Measurements from ENCODE around the gene OCRL. TPM values are rescaled to one million over a fixed set of nuclear protein-coding genes. Genes with fewer than 3 reads are reported as not detected.

OCRL gene
- total RNA-seq: 9.2 and 14.9 TPM in 2 replicates

GRCh38 chrX:129540068-129540653 is at the start of gene OCRL:
TSS of gene OCRL (plus strand) at chrX:129540259. CDS start at chrX:129540440, 181 bp downstream.

DNA sequence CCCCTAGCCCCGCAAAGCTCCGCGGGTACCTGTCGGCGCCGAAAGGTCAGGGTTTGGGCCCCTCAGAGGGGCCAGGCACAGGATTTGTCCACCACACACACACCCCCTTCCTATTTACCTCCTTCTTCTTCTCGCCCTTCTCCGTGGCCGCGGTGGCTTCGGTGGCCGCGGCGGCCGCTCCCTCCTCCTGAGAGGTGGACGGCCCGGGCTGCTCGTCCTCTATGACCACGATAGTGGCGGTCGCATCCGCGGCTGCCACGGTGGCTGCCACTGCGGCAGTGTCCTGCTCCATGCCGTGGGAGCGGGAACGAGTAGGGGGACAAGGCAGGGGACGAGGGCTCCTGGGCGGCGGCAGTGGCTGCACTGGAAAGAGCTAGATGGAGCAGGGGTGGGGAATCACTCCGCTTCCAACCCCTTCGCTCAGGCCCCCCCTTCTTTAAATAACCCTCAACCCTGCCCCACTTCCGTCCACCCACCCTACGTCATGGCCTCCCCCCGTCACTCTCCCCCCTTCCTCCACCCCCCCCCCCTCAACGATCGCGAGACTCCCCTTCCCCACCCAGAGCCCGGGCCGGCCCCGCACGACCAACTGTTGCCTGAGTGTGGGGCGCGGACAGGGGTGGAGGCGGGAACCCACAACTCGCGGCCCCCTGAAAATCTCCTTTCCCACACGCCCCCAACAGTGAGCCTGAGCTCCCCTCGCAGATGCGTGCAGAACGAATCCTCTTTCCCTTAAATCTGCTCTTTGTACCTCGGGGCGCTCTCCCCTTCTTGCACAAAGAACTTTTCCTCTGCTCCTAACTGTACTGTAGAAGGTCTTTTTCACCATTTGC is 16.8 kb upstream of the OCRL start, which contains the start of gene SMARCA1:
Gene SMARCA1, minus strand, starts transcription at position 412 of the 833 bp plus-strand sequence. Its CDS starts 120 bp downstream, at position 292.

Other genes with a start within 250 kb of the OCRL start
- 14.2 and 20.6 TPM in 2 replicates for gene SMARCA1, start 16.8 kb upstream of the OCRL start, total RNA-seq
- 4.9 and 8.2 TPM in 2 replicates for gene APLN, start 114.7 kb downstream of the OCRL start, total RNA-seq
- not detected in 2 replicates for gene XPNPEP2, start 198.7 kb downstream of the OCRL start, total RNA-seq
- not detected in 2 replicates for gene SASH3, start 239.7 kb downstream of the OCRL start, total RNA-seq

All from hair follicular keratinocyte (primary cell).